ENCODE results near the gene GALNT3.
A peak's percentile ranks its signal among the peaks of the same experiment; 100 is the strongest.

GALNT3 gene

DNA sequence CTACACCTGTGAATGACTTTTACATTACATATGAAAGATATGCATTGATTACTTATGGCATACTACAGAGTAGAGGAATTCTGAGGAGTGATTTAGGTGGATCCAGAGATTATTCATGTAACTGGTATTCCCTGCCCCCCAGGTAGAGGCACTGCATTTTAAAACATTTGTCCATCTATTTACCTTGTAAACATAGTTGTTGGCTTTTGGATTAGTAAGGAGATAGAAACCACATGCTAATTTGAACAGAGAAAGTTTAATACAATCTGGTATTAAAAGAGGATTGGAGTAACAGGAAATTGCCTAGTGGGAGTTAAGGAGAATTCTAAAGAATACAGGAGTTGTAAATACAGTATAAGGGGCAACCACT is 15.9 kb downstream of the GALNT3 start (continued):
- TF ChIP-seq ZNF341 (tag by site-specific recombination; IDR thresholded peaks at IDR 0.05; ENCODE audit: low read depth) (no peak), ZNF777 (tag by site-specific recombination; IDR thresholded peaks at IDR 0.05; ENCODE audit: borderline replicate concordance) (no peak), ZNF530 (tag by site-specific recombination; IDR thresholded peaks at IDR 0.05; ENCODE audit: low read depth) (no peak), ZNF146 (tag by site-specific recombination; IDR thresholded peaks at IDR 0.05) (no peak), ZNF423 (tag by site-specific recombination; IDR thresholded peaks at IDR 0.05) (no peak), ZNF571 (tag by site-specific recombination; IDR thresholded peaks at IDR 0.05) (no peak)
- TF ChIP-seq, protein P1, sequence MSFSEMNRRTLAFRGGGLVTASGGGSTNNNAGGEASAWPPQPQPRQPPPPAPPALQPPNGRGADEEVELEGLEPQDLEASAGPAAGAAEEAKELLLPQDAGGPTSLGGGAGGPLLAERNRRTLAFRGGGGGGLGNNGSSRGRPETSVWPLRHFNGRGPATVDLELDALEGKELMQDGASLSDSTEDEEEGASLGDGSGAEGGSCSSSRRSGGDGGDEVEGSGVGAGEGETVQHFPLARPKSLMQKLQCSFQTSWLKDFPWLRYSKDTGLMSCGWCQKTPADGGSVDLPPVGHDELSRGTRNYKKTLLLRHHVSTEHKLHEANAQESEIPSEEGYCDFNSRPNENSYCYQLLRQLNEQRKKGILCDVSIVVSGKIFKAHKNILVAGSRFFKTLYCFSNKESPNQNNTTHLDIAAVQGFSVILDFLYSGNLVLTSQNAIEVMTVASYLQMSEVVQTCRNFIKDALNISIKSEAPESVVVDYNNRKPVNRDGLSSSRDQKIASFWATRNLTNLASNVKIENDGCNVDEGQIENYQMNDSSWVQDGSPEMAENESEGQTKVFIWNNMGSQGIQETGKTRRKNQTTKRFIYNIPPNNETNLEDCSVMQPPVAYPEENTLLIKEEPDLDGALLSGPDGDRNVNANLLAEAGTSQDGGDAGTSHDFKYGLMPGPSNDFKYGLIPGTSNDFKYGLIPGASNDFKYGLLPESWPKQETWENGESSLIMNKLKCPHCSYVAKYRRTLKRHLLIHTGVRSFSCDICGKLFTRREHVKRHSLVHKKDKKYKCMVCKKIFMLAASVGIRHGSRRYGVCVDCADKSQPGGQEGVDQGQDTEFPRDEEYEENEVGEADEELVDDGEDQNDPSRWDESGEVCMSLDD (tag by site-specific recombination; IDR thresholded peaks at IDR 0.05) = no peak
- TF ChIP-seq, protein P2, sequence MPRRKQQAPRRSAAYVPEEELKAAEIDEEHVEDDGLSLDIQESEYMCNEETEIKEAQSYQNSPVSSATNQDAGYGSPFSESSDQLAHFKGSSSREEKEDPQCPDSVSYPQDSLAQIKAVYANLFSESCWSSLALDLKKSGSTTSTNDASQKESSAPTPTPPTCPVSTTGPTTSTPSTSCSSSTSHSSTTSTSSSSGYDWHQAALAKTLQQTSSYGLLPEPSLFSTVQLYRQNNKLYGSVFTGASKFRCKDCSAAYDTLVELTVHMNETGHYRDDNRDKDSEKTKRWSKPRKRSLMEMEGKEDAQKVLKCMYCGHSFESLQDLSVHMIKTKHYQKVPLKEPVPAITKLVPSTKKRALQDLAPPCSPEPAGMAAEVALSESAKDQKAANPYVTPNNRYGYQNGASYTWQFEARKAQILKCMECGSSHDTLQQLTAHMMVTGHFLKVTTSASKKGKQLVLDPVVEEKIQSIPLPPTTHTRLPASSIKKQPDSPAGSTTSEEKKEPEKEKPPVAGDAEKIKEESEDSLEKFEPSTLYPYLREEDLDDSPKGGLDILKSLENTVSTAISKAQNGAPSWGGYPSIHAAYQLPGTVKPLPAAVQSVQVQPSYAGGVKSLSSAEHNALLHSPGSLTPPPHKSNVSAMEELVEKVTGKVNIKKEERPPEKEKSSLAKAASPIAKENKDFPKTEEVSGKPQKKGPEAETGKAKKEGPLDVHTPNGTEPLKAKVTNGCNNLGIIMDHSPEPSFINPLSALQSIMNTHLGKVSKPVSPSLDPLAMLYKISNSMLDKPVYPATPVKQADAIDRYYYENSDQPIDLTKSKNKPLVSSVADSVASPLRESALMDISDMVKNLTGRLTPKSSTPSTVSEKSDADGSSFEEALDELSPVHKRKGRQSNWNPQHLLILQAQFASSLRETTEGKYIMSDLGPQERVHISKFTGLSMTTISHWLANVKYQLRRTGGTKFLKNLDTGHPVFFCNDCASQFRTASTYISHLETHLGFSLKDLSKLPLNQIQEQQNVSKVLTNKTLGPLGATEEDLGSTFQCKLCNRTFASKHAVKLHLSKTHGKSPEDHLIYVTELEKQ (tag by site-specific recombination; IDR thresholded peaks at IDR 0.05; ENCODE audit: borderline replicate concordance) = no peak

DNA sequence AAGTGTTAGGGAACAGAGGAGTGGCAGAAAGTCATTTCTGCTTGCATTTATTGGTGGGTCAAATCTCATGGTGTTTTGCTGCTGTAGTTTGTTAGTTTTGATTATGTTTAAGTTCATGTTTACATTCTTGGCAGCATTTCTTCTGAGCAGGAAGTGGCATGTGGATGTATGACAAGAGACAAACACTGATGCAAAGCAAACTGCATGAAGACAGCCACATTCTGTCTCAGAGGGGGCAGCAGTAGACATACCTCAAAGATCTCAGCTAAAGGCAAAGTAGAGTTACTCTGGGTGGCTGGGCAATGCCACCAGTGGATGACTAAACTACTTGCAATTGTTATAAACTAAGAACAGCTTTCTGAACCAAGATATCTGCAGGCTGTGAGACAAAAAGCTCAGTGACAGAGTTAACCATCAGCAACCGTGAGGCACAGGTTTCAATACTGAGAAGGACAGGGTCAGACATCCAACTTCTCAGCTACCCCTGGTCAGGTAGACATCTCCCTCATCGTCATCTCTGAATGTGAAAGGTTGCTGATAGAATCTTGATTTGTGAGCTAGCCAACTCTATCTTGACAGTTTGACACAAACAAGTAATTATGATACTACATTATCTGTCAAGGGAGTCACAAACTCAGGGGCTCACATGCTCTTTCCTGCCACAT is 16.4 kb downstream of the GALNT3 start:
- peaks cover 31% of the 10 kb centered on the region; the same call in 1 of the 2 replicates for H3K4me1 ChIP-seq (ENCODE audit: control insufficient read depth, insufficient read depth, low read length)
- ChIA-PET POLR2A (no interaction called here), CTCF (interaction anchor here (0.9 to 2.8 kb wide), 4 partner anchors 87 to 386 kb away, joined by 3 to 12 read pairs (median 3); no protein-coding TSS in a partner anchor)
- H3K4me3 ChIP-seq (ENCODE audit: low read depth, low read length) = no peak overlapping the region
- peaks cover 0 to 3% of the 10 kb centered on the region in 2 experiments; a peak in 1 of 3 replicates for H3K36me3 ChIP-seq (ENCODE audit: control insufficient read depth in 2 of 2, insufficient read depth in 1 of 2, low read length in 2 of 2)
- no peak overlapping the region; the same call in 1 of the 2 replicates for H3K27ac ChIP-seq (ENCODE audit: extremely low read depth, low read depth, low read length)
- no peaks in the 10 kb centered on the region for H3K9me3 ChIP-seq (ENCODE audit: control insufficient read depth, insufficient read depth, low read depth, low read length)
- TF ChIP-seq, protein P1 (tag by site-specific recombination; IDR thresholded peaks at IDR 0.05) = no peak
- TF ChIP-seq FEZF1 (tag by site-specific recombination; IDR thresholded peaks at IDR 0.05) = peak; percentile 63

DNA sequence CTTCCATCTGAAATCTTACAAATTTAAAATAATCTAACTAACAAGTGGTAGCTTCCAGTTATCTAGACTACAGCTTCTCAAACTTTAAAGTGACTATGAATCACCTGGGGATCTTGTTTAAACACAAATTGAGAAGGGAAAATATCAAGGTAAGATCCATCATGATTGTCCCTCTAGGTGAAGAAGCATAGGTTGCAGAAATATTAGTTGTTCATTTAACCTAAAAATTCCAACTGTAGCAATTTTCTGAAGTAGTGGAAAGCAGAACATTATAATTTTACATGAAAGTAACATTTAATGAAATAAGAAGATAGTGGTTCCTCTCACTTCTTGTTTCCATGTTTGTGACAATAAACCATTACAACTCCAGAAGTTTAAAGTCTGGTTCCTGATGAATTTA is 17.3 kb downstream of the GALNT3 start:
- peaks cover 31% of the 10 kb centered on the region; the same call in 1 of the 2 replicates for H3K4me1 ChIP-seq (ENCODE audit: control insufficient read depth, insufficient read depth, low read length)
- ChIA-PET POLR2A (no interaction called here), CTCF (interaction anchor here (0.6 kb wide), 1 partner anchor 70 kb away, joined by 3 read pairs; no protein-coding TSS in a partner anchor)
- no peak for TF ChIP-seq ZNF629 (tag by site-specific recombination; IDR thresholded peaks at IDR 0.05)
- TF ChIP-seq ZNF664 (tag by site-specific recombination; IDR thresholded peaks at IDR 0.05) = peak; percentile 92
- no peak overlapping the region for H3K27ac ChIP-seq (ENCODE audit: extremely low read depth, low read depth, low read length)
- H3K9me3 ChIP-seq (ENCODE audit: control insufficient read depth, insufficient read depth, low read depth, low read length) = no peaks in the 10 kb centered on the region
- H3K36me3 ChIP-seq (ENCODE audit: control insufficient read depth in 2 of 2, insufficient read depth in 1 of 2, low read length in 2 of 2) = peaks cover 3% of the 10 kb centered on the region in 2 experiments; a peak in 2 of 3 replicates
- no peak overlapping the region for H3K4me3 ChIP-seq (ENCODE audit: low read depth, low read length)
